HG02852 (cell line): ENCODE measurements around the gene BCL3.
"Not testable (repeated sequence)": the region's sequence is repeated elsewhere in the genome, so short reads cannot be mapped to it uniquely, and the experiment has no call there.

Experiments
- ATAC-seq: cut with Tn5 transposase; IDR thresholded peaks from one replicate; pipeline ENCODE4 v1.9.1; 2021; ENCODE audit warnings: mild to moderate bottlenecking, moderate library complexity; ENCODE audit not compliant: unreplicated experiment

The BCL3 gene, protein sequence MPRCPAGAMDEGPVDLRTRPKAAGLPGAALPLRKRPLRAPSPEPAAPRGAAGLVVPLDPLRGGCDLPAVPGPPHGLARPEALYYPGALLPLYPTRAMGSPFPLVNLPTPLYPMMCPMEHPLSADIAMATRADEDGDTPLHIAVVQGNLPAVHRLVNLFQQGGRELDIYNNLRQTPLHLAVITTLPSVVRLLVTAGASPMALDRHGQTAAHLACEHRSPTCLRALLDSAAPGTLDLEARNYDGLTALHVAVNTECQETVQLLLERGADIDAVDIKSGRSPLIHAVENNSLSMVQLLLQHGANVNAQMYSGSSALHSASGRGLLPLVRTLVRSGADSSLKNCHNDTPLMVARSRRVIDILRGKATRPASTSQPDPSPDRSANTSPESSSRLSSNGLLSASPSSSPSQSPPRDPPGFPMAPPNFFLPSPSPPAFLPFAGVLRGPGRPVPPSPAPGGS

DNA sequence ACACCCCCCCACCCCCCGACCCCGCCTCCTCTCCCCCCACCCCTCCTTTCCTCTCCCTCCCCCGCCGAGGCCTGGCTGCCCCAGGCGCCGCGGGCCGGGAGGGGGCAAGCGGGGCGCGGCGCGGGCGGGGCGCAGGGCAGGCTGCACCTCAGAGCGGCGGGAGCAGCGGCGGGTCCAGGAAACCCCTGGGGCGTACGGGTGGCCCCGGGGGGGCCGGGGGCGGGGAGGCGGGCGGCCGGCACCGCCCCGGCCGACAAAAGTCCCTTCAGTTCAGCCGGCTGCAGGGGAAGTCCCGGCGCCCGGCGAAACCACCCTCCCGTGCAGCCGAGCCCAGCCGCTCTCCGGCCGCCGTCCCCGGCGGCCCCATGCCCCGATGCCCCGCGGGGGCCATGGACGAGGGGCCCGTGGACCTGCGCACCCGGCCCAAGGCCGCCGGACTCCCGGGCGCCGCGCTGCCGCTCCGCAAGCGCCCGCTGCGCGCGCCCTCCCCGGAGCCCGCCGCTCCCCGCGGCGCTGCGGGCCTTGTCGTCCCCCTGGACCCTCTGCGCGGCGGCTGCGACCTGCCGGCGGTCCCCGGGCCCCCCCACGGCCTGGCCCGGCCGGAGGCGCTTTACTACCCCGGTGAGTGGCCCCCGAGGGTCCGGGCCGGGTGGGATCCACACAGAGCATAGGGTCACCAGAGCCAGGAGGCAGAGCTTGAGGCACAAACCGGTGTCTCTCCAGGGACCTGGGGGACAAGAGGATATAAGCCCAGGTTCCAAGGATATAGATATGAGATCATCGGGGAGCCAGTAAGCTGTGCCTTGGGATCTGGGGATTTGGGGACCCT, at the start of gene BCL3:
BCL3 (plus strand) TSS at position 283 of the 829 bp plus-strand sequence; CDS start at position 366, 83 bp downstream.
- ATAC-seq = peak; percentile 31

DNA sequence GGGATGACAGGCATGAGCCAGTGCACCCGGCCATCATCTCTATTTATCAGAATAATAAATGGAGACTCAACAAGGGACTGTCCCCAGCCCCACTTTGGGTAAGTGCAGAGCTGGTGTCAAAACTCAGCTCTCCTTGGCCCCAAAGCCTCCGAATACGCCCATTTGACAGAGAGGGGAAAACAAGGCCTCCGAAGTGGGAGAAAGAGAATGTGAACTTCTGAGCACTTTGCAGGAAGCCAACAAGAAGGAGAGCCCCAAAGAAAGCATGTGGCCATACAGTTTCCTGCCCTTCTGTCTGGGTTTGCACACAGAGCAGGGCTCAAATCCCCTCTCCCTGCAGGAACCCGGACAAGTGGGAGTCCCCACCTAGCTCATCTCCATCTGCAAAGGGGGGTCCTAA, 48.0 kb upstream of the BCL3 start:
- ATAC-seq = no peak

DNA sequence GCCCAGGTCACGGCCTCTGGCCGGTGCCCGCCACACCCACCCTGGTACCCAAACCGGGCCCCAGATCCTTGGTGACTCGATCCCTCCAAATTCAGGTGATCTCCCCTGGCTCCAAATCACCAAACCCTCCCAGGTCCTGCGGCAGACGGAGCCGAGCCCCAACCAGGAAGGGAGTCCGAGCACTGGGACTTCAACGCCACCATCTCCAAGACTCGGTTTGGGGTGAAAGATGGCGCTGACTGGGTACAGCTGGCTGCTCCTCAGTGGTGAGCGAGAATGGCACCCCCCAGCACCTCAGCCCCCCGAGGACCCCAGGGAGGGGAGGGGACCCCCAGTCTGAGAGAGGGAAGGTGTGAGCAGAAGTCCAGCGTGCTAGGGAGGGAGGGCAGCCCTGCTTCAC, 47.3 kb upstream of the BCL3 start:
- no peak for ATAC-seq

DNA sequence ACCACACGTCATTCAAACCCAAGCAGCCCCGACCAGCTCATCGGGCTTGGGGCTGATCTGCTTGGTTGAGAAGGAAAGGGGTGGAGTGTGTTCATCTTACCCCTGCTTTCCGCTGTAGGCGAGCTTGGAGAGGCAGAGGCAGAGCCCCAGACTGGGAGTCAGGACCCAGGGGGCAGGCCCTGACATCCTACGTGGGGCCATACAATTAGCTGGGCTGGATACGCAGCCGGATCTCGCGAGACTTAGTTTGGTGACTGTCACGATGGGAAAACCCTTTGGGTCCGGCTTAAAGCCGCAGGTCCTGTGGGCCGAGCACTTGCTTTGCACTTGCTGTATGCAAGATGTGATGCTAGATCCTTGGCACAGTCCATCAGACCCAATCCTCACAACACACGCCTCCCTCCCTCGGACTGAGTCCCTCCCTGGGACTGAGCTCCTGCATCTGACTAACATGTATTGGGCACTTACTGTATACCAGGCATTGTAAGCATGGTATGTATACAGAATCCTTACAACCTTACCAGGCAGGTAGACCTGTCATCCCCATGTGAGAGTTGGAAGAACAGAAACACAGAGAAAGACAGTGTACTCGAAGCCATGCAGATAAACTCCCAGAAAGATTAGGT, 45.8 kb upstream of the BCL3 start:
- ATAC-seq = no peak

DNA sequence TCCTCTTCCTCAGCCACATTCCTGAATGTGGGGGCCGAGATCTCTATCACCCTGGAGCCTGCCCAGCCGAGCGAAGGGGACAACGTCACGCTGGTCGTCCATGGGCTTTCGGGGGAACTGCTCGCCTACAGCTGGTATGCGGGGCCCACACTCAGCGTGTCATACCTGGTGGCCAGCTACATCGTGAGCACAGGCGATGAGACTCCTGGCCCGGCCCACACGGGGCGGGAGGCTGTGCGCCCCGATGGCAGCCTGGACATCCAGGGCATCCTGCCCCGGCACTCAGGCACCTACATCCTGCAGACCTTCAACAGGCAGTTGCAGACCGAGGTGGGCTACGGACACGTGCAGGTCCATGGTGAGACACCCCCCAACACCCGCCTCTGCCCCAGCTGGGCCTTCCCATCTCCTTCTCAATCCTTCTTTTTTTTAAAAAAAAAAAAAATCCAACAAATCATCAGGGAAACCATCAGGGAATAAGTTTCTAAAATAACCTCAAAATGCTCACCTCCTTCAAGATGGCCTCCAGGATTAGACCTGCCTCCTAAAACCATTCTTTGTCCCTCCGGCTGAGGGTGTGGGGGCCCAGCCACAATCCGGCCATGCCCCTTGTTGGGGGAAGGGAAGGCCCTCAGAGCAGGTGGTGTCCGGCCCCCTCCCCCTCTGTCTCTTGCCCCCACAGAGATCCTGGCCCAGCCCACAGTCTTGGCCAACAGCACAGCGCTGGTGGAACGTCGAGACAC, 45.0 kb upstream of the BCL3 start:
- ATAC-seq = no peak

DNA sequence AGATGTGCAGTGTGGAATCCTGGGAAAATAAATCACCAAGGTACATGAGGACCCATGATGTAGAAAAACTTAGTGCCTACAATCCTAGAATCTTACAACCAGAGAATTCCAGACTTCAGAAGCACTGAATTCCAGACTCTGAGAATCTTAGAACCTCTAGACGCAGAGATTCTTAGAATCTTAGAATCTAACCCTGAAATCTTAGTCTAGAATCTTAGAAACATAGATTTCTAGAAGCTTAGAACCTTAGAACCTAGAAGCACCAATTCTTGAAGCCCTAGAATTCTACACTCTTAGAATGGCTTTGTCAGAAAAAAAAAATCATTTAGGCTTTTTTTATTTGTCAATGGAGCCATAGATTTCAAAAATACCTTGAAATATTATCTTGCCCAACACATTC, 43.5 kb upstream of the BCL3 start:
- ATAC-seq = no peak

DNA sequence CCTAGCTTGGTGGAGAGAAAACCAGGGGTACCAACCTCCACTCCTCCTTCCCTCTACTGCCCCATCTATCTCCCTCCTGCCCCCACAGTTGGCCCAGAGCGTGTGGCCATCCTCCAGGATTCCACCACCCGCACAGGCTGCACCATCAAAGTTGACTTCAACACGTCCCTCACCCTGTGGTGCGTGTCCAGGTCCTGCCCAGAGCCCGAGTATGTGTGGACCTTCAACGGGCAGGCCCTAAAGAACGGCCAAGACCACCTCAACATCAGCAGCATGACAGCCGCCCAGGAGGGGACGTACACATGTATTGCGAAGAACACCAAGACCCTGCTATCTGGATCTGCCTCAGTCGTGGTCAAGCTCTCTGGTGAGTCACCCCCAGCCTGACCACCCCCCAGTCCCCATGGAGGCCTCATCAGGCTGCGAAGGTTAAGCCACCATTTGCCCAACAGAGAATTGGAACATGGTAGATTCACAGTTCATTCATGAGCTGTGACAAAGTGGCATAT, 43.0 kb upstream of the BCL3 start:
- no peak for ATAC-seq

DNA sequence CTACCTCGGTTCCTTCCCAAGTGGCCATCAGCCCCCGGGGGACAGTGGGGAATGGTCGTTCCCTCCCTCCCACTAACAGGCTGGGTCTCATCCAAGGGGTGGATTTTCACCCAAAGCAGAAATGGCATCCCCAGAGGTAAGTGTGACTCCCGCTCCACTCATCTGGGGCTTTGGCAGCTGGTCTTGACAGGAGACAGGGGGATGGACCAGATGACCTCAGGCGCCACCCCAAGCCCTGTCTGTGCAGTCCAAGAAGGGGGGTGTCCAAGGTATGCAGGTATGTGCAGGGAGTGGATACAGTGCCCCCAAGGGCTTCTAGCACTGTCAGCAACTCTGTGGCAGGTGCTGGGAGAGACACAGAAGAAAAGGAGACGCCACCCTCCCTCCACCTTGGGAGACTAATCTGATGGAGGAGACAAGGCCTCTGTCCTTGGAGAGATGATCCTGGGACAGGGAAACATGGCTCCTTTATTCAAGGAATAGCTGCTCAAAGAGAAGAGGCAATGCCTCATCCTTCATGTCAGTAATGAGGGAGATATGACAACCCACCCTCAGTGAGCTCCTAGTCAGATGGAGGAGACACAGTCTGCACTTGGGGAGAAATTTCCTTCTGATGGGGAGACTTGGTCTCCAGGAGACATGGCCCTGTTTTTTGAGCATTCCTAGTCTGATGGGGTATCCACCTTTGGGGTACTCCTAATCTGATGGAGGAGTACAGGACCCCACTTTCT, 41.8 kb upstream of the BCL3 start:
- no peak for ATAC-seq

DNA sequence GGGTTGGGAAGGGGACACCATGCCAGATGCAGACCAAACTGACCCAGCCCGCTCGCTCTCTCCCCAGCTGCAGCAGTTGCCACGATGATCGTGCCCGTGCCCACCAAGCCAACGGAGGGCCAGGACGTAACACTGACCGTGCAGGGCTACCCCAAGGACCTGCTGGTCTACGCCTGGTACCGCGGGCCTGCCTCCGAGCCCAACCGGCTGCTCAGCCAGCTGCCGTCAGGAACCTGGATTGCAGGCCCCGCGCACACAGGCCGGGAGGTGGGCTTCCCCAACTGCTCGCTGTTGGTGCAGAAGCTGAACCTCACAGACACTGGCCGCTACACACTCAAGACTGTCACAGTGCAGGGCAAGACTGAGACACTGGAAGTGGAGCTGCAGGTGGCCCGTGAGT, 40.7 kb upstream of the BCL3 start:
- ATAC-seq = no peak

DNA sequence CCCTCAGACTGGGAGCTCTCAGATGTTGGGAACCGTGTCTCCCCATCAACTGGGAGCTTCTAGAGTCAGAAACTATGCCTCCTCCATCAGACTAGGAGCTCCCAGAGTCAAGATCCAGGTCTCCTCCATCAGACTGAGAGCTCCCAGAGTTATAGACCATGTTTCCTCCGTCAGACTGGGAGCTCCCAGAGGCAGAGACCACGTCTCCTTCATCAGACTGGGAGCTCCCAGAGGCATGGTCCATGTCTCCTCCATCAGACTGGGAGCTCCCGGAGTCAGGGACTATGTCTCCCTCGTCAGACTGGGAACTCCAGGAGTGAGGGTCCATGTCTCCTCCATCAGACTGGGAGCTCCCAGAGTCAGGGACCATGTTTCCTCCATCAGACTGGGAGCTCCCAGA, 39.6 kb upstream of the BCL3 start:
- no peak for ATAC-seq

DNA sequence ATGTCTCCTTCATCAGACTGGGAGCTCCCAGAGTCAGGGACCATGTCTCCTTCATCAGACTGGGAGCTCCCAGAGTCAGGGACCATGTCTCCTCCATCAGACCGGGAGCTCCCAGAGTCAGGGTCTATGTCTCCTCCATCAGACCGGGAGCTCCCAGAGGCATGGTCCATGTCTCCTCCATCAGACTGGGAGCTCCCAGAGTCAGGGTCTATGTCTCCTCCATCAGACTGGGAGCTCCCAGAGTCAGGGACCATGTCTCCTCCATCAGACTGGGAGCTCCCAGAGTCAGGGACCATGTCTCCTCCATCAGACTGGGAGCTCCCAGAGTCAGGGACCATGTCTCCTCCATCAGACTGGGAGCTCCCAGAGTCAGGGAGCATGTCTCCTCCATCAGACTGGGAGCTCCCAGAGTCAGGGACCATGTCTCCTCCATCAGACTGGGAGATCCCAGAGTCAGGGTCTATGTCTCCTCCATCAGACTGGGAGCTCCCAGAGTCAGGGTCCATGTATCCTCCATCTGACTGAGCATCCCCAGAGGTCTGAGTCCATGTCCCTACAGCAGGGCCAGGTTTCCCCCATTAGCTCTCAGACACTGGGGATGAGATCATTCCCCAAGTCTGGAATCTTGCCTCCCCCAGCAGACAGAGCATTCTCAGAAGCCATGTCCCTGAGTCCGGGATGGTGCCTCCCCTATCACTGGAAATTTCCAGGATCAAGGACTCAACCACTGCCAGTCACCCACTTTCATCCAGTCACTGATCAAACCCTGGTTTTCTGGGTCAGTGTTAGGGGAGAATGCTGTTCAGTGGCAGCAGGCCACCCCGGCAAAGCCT, 38.9 kb upstream of the BCL3 start:
- not testable (repeated sequence) for ATAC-seq

DNA sequence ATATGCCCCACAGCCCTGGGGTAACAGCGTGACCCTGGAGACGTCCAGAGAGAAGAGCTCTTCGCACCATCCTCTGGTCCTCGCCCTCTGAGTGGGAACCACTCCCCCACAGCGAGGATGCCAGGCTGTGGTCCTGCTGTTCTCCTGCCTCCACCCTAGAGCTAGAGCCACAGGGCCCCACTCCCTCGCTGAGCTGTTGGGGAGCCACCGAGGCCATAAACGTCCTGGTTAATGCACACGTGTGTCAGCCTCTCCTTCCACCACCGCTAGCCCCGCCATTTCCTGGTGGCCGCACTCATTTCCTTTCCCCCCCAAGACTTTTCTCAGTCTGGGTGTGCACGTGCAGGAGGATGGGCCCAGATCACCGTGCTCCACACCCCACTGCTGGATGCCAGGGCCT, 38.0 kb upstream of the BCL3 start:
- no peak for ATAC-seq

DNA sequence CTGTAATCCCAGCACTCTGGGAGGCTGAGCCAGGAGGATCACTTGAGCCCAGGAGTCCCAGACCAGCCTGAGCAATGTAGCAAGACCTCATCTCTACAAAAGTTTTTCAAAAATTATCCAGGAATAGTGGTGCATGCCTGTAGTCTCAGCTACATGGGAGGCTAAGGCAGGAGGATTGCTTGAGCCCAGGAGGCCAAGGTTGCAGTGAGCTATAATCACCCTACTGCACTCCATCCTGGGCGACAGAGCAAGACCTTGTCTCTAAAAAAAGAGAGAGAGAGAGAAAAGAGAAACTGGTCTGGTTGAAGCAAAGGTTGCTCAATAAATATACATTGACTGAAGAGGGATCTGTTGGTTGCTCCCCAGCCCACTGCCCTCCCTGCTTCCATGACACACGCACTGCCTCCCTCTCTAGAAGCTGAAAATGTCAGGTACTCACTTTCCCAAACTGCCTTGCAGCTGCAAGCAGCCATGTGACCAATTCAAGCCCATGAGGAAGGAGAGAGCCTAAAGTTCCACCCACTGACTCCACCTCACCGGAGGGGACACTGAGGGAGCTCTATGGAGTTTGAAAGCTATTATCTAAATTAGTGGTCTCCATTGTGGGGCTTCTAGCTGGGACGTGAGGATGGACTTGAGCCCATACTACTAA, 35.5 kb upstream of the BCL3 start:
- ATAC-seq = no peak

DNA sequence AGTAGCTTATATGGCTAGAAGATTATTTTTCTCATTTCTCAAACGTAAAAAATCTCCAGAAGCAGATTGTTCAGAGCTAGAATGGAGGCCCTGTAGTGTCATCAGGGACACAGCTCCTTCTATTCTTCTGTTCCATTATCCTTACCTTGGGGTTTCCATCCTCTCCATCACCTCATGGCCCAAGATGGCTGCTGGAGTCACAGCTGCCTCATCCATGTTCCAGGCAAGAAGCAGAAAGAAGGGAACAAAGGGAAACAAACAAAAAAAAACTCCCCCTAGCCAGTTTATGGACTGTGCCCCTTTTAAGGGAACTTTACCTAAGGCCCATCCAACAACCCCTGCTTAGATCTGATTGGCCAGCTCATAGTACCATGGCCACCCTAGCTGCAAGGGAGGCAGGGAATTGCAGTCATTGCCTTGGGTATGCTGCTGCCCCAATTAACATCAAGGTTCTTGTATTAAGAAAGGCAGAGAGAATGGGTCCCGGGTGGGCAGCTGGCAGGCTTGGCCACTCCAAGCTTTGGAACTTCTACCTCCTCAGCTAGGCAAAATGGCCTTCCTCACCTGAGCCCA, 33.8 kb upstream of the BCL3 start:
- no peak for ATAC-seq

DNA sequence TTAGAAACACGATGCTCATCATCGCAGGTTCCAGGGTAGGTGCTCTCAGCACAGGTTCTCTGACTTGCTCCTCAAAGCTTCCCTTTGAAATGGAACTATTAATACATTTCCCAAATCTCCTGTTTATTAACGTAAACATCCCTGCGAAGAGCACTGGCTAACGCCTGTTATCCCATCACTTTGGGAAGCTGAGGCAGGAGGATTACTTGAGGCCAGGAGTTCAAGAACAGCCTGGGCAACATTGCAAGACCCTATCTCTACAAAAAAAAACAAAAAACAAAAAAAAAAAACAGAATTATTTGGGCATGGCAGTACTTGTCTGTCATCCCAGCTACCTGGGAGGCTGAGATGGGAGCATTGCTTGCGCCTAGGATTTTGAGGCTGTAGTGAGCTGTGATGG, 30.9 kb upstream of the BCL3 start:
- ATAC-seq = no peak

DNA sequence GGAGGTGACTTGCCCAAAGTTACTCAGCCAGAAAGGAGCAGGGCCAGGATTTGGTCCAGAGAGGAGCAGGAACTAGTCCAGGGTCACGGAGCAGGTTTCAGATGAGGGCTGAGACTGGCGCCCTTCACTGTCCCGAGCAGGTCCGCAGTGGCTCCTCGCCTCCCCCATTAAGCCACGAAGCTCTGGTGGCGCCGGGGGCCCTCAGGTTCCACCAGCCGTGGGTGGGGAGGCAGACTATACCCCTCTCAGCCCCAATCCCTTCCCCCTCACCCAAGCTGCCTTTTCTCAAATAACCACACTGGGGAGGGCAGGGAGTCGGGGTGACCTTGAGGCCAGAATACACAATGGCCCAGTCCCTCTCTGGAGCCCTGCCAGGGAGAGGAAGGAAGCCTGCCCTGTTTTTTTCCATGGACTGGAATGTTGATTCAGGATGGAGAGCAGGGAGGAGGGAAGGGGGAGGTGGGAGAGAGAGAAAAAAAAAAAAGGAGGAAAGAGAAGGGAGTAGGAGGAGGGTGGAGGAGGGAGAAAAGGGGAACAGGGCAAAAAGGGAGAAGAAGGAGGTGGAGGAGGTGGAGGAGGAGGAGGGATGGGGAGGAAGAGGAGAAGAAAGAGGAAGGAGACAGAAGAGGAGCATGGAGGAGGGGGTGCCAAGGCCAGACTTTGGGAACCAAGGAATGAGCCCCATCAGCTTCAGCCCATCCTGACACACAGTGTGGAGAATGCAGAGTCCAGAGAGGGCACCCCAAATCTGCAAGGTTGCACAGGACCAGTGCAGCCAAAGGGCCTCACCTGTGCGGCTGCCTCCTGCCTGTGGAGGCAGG, 29.9 kb upstream of the BCL3 start:
- ATAC-seq = no peak

DNA sequence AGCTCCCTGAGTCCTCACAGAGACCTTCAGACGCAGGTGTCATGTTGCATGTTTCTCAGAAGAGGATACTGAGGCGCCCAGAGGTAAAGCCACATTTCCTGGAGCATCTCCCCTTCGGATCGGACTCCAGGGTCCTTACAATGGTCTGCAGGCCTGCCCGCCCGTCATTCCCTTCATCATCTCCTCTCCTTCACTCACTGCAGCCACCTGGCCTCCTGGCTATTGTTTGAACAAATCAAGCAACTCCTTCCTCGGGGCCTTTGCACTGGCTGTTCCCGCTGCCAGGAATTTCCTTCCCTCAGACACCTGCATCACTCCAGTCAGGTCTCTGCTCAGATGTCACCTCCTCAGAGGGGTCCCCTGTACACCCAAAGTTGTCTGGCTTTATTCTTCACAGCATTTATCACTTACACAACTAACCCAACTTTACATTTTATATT, 29.2 kb upstream of the BCL3 start:
- no peak for ATAC-seq
